PC-3 (cell line): ENCODE measurements around the gene RASA2. TPM values are rescaled to one million over a fixed set of nuclear protein-coding genes. Genes with fewer than 3 reads are reported as not detected.
"Not testable (repeated sequence)": the region's sequence is repeated elsewhere in the genome, so short reads cannot be mapped to it uniquely, and the experiment has no call there.

Experiments used
- ATAC-seq: fragments of 200-7000 bp; cut with Tn5 transposase; 2 replicates; pipeline ENCODE4 v1.9.1; 2020; ENCODE audit warnings: mild to moderate bottlenecking, moderate library complexity
- BruUV-seq: library from RNA; stranded (reverse); fragments of 400-500 nt; replicated peaks from 2 replicates; lab custom pipeline; 2021; lab: Mats Ljungman, UMichigan
- CTCF ChIA-PET: fragments of 300-600 bp; sonication (Branson Sonifier 250); formaldehyde crosslinking; loops from one replicate; lab custom pipeline; 2022; ENCODE audit warnings: antibody characterized with exemption; lab: Charles Lee
- POLR2A ChIA-PET: fragments of 300-600 bp; sonication (Branson Sonifier 250); formaldehyde crosslinking; loops from one replicate; lab custom pipeline; 2022; ENCODE audit warnings: antibody characterized with exemption; ENCODE audit not compliant: unreplicated experiment; lab: Charles Lee
- DNase-seq: peaks from one replicate; pipeline ENCODE4 v3.0.0-alpha.2; 2015
- H2AFZ ChIP-seq: fragments of 300-600 bp; sonication (generic); 2 replicates; pipeline ENCODE4 v1.6.0; 2016; ENCODE audit warnings: antibody characterized with exemption, low read length
- H3F3A ChIP-seq: fragments of 300-600 bp; sonication (generic); one replicate; pipeline ENCODE4 v1.6.0; 2017; ENCODE audit warnings: antibody characterized with exemption, low read length, control low read depth, mild to moderate bottlenecking; ENCODE audit not compliant: unreplicated experiment
- H3K27ac ChIP-seq: fragments of 300-600 bp; sonication (generic); 2 replicates; pipeline ENCODE4 v1.5.1; 2016; ENCODE audit warnings: mild to moderate bottlenecking, low read length
- H3K27me3 ChIP-seq: fragments of 300-600 bp; sonication (generic); 2 replicates; pipeline ENCODE4 v1.6.1; 2016; ENCODE audit warnings: low read length, mixed read lengths
- H3K36me3 ChIP-seq: fragments of 300-600 bp; sonication (generic); 2 replicates; pipeline ENCODE4 v1.6.1; 2016; ENCODE audit warnings: low read depth, mixed run types, low read length, mixed read lengths
- H3K4me1 ChIP-seq: fragments of 300-600 bp; sonication (generic); 2 replicates; pipeline ENCODE4 v1.5.1; 2016; ENCODE audit warnings: low read length; ENCODE audit not compliant: insufficient read depth
- H3K4me2 ChIP-seq: fragments of 300-600 bp; sonication (generic); 2 replicates; pipeline ENCODE4 v1.6.0; 2016; ENCODE audit warnings: low read length
- H3K4me3 ChIP-seq: fragments of 300-600 bp; sonication (generic); 2 replicates; pipeline ENCODE4 v1.5.1; 2016; ENCODE audit warnings: mild to moderate bottlenecking, low read length, mixed read lengths
- H3K79me2 ChIP-seq: fragments of 300-600 bp; sonication (generic); 2 replicates; pipeline ENCODE4 v1.6.1; 2017; ENCODE audit warnings: low read length, mixed read lengths
- H3K9ac ChIP-seq: fragments of 300-600 bp; sonication (generic); 2 replicates; pipeline ENCODE4 v1.6.0; 2016; ENCODE audit warnings: mild to moderate bottlenecking, low read length
- H3K9me2 ChIP-seq: fragments of 300-600 bp; sonication (generic); replicated peaks from 2 replicates; pipeline ENCODE4 v1.6.1; 2016; ENCODE audit warnings: mixed run types, low read length, mixed read lengths
- H3K9me3 ChIP-seq: fragments of 300-600 bp; sonication (generic); 2 replicates; pipeline ENCODE4 v1.6.1; 2016; ENCODE audit warnings: low read length, mixed read lengths
- H4K20me1 ChIP-seq: fragments of 300-600 bp; sonication (generic); 2 replicates; pipeline ENCODE4 v1.6.1; 2016; ENCODE audit warnings: low read length, mixed read lengths
- CTCF ChIP-seq: fragments of 300-600 bp; sonication (generic); conservative IDR thresholded peaks from 2 replicates; pipeline ENCODE4 v1.5.1; 2017; ENCODE audit warnings: antibody characterized with exemption, low read depth, mild to moderate bottlenecking, low read length
- EZH2 ChIP-seq: fragments of 300-600 bp; sonication (generic); IDR thresholded peaks from one replicate; pipeline ENCODE4 v1.6.1; 2017; ENCODE audit warnings: antibody characterized with exemption, mild to moderate bottlenecking, low read length; ENCODE audit not compliant: unreplicated experiment
- EZH2phosphoT487 ChIP-seq: fragments of 300-600 bp; sonication (generic); IDR thresholded peaks from 2 replicates; pipeline ENCODE4 v1.6.1; 2018; ENCODE audit warnings: mild to moderate bottlenecking, antibody characterized with exemption, low read length, borderline replicate concordance
- intact Hi-C: fragments of 100-400 bp; cut with micrococcal nuclease; formaldehyde crosslinking; loops from 2 replicates; pipeline ENCODE4 v1.9.0; 2023
- total RNA-seq: library from RNA; depleted of rRNA; stranded (reverse); fragments of >200 nt; gene quantifications from 2 replicates; pipeline ENCODE4 v1.2.3, GENCODE V29; 2014

The RASA2 gene
- total RNA-seq, 1 experiment from 2014 or later = 3.7 TPM

- Histone ChIP-seq H3K27me3 (no peaks in the 10 kb centered on the region), H3K79me2 (no peaks in the 10 kb centered on the region), H2AFZ (no peak overlapping the region), H3K9me2 (no peaks in the 10 kb centered on the region), H3F3A (no peaks in the 10 kb centered on the region), H3K36me3 (no peaks in the 10 kb centered on the region), H3K9me3 (no peaks in the 10 kb centered on the region), H3K4me3 (no peak overlapping the region), H3K4me2 (0 out of 2 replicates have a peak overlapping the region, but pooled peaks have one; percentile 8), H4K20me1 (no peaks in the 10 kb centered on the region), H3K9ac (no peak overlapping the region), H3K27ac (no peak overlapping the region), H3K4me1 (peaks cover 13% of the 10 kb centered on the region)
- TF ChIP-seq EZH2 (no peak), CTCF (no peak)
- BruUV-seq = no TSS peak
- intact Hi-C loops = no loop called here
- ATAC-seq = peak; percentile 27; the same call in 1 of the 2 replicates
- CTCF ChIA-PET = no interaction called here
- no peak for DNase-seq
- POLR2A ChIA-PET = no interaction called here
Measured at GRCh38 chr3:141529717-141530414, 43.0 kb downstream of the RASA2 start.

GRCh38 chr3:141530415-141530768, 43.6 kb downstream of the RASA2 start:
- no peaks in the 10 kb centered on the region for H3K27me3 ChIP-seq
- H3K36me3 ChIP-seq = no peaks in the 10 kb centered on the region
- TF ChIP-seq CTCF = no peak
- no peak for TF ChIP-seq EZH2phosphoT487
- no peak for TF ChIP-seq EZH2
- H3K4me2 ChIP-seq = 0 out of 2 replicates have a peak overlapping the region, but pooled peaks have one; percentile 8
- no peaks in the 10 kb centered on the region for H3K9me3 ChIP-seq
- H3K79me2 ChIP-seq = no peaks in the 10 kb centered on the region
- H3K9ac ChIP-seq = no peak overlapping the region
- H3K4me1 ChIP-seq = peaks cover 13% of the 10 kb centered on the region
- ATAC-seq (no peak), DNase-seq (peak; percentile 9)
- no peaks in the 10 kb centered on the region for H3F3A ChIP-seq
- no peaks in the 10 kb centered on the region for H3K9me2 ChIP-seq
- no peak overlapping the region for H3K27ac ChIP-seq
- H3K4me3 ChIP-seq = no peak overlapping the region
- intact Hi-C loops = no loop called here
- ChIA-PET POLR2A (no interaction called here), CTCF (no interaction called here)
- BruUV-seq = no TSS peak
- H4K20me1 ChIP-seq = no peaks in the 10 kb centered on the region
- no peak overlapping the region for H2AFZ ChIP-seq

- POLR2A ChIA-PET = no interaction called here
Measured at GRCh38 chr3:141532609-141533008, 45.8 kb downstream of the RASA2 start.

GRCh38 chr3:141536017-141536416, 49.2 kb downstream of the RASA2 start:
- H3K27ac ChIP-seq, H3K9ac ChIP-seq, H3K79me2 ChIP-seq, H3K4me1 ChIP-seq, BruUV-seq, H3K9me3 ChIP-seq, H3K9me2 ChIP-seq, DNase-seq, CTCF ChIA-PET, H2AFZ ChIP-seq, H3K4me3 ChIP-seq, ATAC-seq, H3K27me3 ChIP-seq, H4K20me1 ChIP-seq, H3K4me2 ChIP-seq, H3K36me3 ChIP-seq, H3F3A ChIP-seq, POLR2A ChIA-PET: not testable (repeated sequence)
- intact Hi-C loops = loop anchor here (5.0 kb wide), 1 partner anchor 49 kb away; the partner anchor contains the start of gene RASA2

More at GRCh38 chr3:141532609-141533008, 45.8 kb downstream of the RASA2 start:
- Histone ChIP-seq H3K4me2 (no peak overlapping the region), H3K9me3 (no peaks in the 10 kb centered on the region), H3K79me2 (no peaks in the 10 kb centered on the region), H2AFZ (no peak overlapping the region), H3F3A (no peaks in the 10 kb centered on the region), H4K20me1 (no peaks in the 10 kb centered on the region), H3K36me3 (no peaks in the 10 kb centered on the region), H3K27me3 (no peaks in the 10 kb centered on the region), H3K4me1 (peaks cover 13% of the 10 kb centered on the region), H3K9me2 (no peaks in the 10 kb centered on the region), H3K9ac (no peak overlapping the region), H3K27ac (no peak overlapping the region), H3K4me3 (no peak overlapping the region)
- intact Hi-C loops = no loop called here
- DNase-seq (no peak), ATAC-seq (no peak)
- CTCF ChIA-PET = no interaction called here
- TF ChIP-seq EZH2 (no peak), CTCF (no peak), EZH2phosphoT487 (no peak)
- BruUV-seq = no TSS peak
